ENCODE results near the gene CARD8. TPM values are rescaled to one million over a fixed set of nuclear protein-coding genes. Genes with fewer than 3 reads are reported as not detected.

The CARD8 gene
- total and polyA plus RNA-seq, 10 of the 15 experiments (the other 5 are each of a cell fraction or from before 2014, with no cell fraction given), result 39.8 to 69.8 (median 46.1) TPM

GRCh38 chr19:48274173-48274572, 18.5 kb upstream of the CARD8 start:
- ChIA-PET POLR2A (interaction anchor here (0.6 kb wide), 2 partner anchors 98 to 99 kb away, joined by 3 to 4 read pairs; no protein-coding TSS in a partner anchor), RAD21 (ENCODE audit: unreplicated experiment) (no interaction called here), SMC1A (ENCODE audit: uncharacterized antibody, unreplicated experiment) (interaction anchor here (1.1 kb wide), 1 partner anchor 310 kb away, joined by 3 read pairs; no protein-coding TSS in a partner anchor), CTCF (interaction anchor here (1.6 kb wide), 1 partner anchor 18 kb away, joined by 4 read pairs; no protein-coding TSS in a partner anchor)
- H3K4me1 ChIP-seq (ENCODE audit: control insufficient read depth, insufficient read depth, low read length), result no peaks in the 10 kb centered on the region
- intact Hi-C loops (cut with micrococcal nuclease; ENCODE audit: unreplicated experiment), result no loop called here
- FAIRE-seq (no peak), ATAC-seq (no peak), DNase-seq (ENCODE audit: low read depth, low spot score) (no peak)
- no peak overlapping the region for H3K9ac ChIP-seq (ENCODE audit: control insufficient read depth, insufficient read depth, low read length)
- no peak overlapping the region for H3K4me3 ChIP-seq
- no TSS peak for BruUV-seq (replicated peaks)
- no peak for TF ChIP-seq RFX5 (IDR thresholded peaks at IDR 0.05; ENCODE audit: low read depth, low read length)
- no peak for TF ChIP-seq MAX (IDR thresholded peaks at IDR 0.05; ENCODE audit: low read depth, low read length)
- TF ChIP-seq MLLT1 (IDR thresholded peaks at IDR 0.05), result no peak
- TF ChIP-seq EZH2 (IDR thresholded peaks at IDR 0.05; ENCODE audit: borderline replicate concordance, control insufficient read depth, low read depth, low read length), result no peak
- TF ChIP-seq BCLAF1 (IDR thresholded peaks at IDR 0.05), result no peak
- TF ChIP-seq CBFB (IDR thresholded peaks at IDR 0.05; ENCODE audit: low read depth), result no peak
- TF ChIP-seq CHD4 (IDR thresholded peaks at IDR 0.05), result no peak
- TF ChIP-seq CEBPB (IDR thresholded peaks at IDR 0.05; ENCODE audit: borderline replicate concordance in 1 of 2, low read depth in 2 of 2, low read length in 2 of 2), result no peak
- no peak for TF ChIP-seq GABPA (IDR thresholded peaks at IDR 0.05; ENCODE audit: low read depth)
- TF ChIP-seq BHLHE40 (IDR thresholded peaks at IDR 0.05; ENCODE audit: borderline replicate concordance in 1 of 2, low read depth in 2 of 2, low read length in 1 of 2), result no peak
- no peak for TF ChIP-seq ZNF274 (IDR thresholded peaks at IDR 0.05; ENCODE audit: insufficient read depth, insufficient read length)
- no peak for TF ChIP-seq YBX1 (IDR thresholded peaks at IDR 0.05)
- TF ChIP-seq SPI1 (IDR thresholded peaks at IDR 0.05; ENCODE audit: borderline replicate concordance, insufficient read depth, low read depth, low read length), result no peak
- no peak for TF ChIP-seq NR2C1 (IDR thresholded peaks at IDR 0.05)
- TF ChIP-seq SKIL (IDR thresholded peaks at IDR 0.05; ENCODE audit: low read depth, poor library complexity, severe bottlenecking), result no peak
- in situ Hi-C loops (cut with MboI), result no loop called here
- 21% methylated on average over 3 of the region's 3 CpGs for whole genome bisulfite sequencing (ENCODE audit: insufficient coverage, insufficient replicate concordance, low lambda C conversion rate, missing lambda C conversion rate)
- H3K36me3 ChIP-seq (ENCODE audit: control insufficient read depth in 2 of 2, insufficient read depth in 2 of 2, low read length in 1 of 2), result no peaks in the 10 kb centered on the region
- H3K9me3 ChIP-seq (replicated peaks; ENCODE audit: control insufficient read depth, insufficient read depth, low read length), result no peaks in the 10 kb centered on the region
- H3K79me2 ChIP-seq (ENCODE audit: control insufficient read depth, insufficient read depth, low read length), result no peaks in the 10 kb centered on the region
- H4K20me1 ChIP-seq (ENCODE audit: control insufficient read depth, insufficient read depth), result no peaks in the 10 kb centered on the region
- no peaks in the 10 kb centered on the region; a peak in 1 of 4 replicates for H3K27me3 ChIP-seq (replicated peaks in 1 of 2; ENCODE audit: control insufficient read depth in 2 of 2, insufficient read depth in 2 of 2, low read length in 1 of 2)
- H3K27ac ChIP-seq (ENCODE audit: control insufficient read depth, insufficient read depth), result no peak overlapping the region
- H2AFZ ChIP-seq (ENCODE audit: control insufficient read depth, low read depth, low read length), result no peak overlapping the region
- no peak overlapping the region for H3K4me2 ChIP-seq (ENCODE audit: control insufficient read depth, insufficient read depth)

All from GM12878 (cell line).